PC-9 (cell line): ENCODE measurements around the gene SCAF1.

Experiments
- CTCF ChIP-seq: fragments of 200-600 bp; sonication (generic); conservative IDR thresholded peaks from 2 replicates; pipeline ENCODE4 v1.6.1; 2017; ENCODE audit warnings: mixed run types, antibody characterized with exemption, mild to moderate bottlenecking, moderate library complexity
- EZH2 ChIP-seq: fragments of 200-600 bp; sonication (generic); IDR thresholded peaks from 2 replicates; pipeline ENCODE4 v1.8.0; 2017; ENCODE audit warnings: antibody characterized with exemption, low read depth

- no peak for TF ChIP-seq CTCF
- no peak for TF ChIP-seq EZH2
Measured at GRCh38 chr19:49639401-49640112, 2.5 kb upstream of the SCAF1 start.
